HG03025 (cell line): ENCODE results near the gene JMJD7.

ENCODE experiments used
- ATAC-seq: cut with Tn5 transposase; IDR thresholded peaks from one replicate; pipeline ENCODE4 v1.9.1; 2021; ENCODE audit warnings: mild to moderate bottlenecking, moderate library complexity; ENCODE audit not compliant: unreplicated experiment, low FRiP score

Gene JMJD7

GRCh38 chr15:41798607-41799487, 29.0 kb upstream of the JMJD7 start:
- ATAC-seq, result no peak

GRCh38 chr15:41799488-41799805, 28.4 kb upstream of the JMJD7 start:
- no peak for ATAC-seq

GRCh38 chr15:41801185-41801584, 26.7 kb upstream of the JMJD7 start:
- ATAC-seq, result no peak

- ATAC-seq, result no peak
Measured at GRCh38 chr15:41801850-41802455, 25.9 kb upstream of the JMJD7 start.

- no peak for ATAC-seq
Measured at GRCh38 chr15:41804361-41804760, 23.5 kb upstream of the JMJD7 start.

- ATAC-seq, result no peak
Measured at GRCh38 chr15:41804916-41805666, 22.8 kb upstream of the JMJD7 start.

- ATAC-seq, result no peak
Measured at GRCh38 chr15:41805711-41806110, 22.2 kb upstream of the JMJD7 start.

GRCh38 chr15:41806291-41807181, 21.4 kb upstream of the JMJD7 start:
- no peak for ATAC-seq

GRCh38 chr15:41809121-41809520, 18.8 kb upstream of the JMJD7 start:
- ATAC-seq, result no peak

GRCh38 chr15:41809526-41810220, 18.2 kb upstream of the JMJD7 start:
- no peak for ATAC-seq

GRCh38 chr15:41810651-41811431, 17.1 kb upstream of the JMJD7 start:
- no peak for ATAC-seq

GRCh38 chr15:41811432-41812195, 16.3 kb upstream of the JMJD7 start:
- ATAC-seq, result no peak

- ATAC-seq, result no peak
Measured at GRCh38 chr15:41812820-41813375, 15.0 kb upstream of the JMJD7 start.

- no peak for ATAC-seq
Measured at GRCh38 chr15:41813426-41813825, 14.5 kb upstream of the JMJD7 start.

- no peak for ATAC-seq
Measured at GRCh38 chr15:41814534-41814933, 13.4 kb upstream of the JMJD7 start.

GRCh38 chr15:41816788-41817187, 11.1 kb upstream of the JMJD7 start:
- no peak for ATAC-seq

GRCh38 chr15:41817327-41817726, 10.6 kb upstream of the JMJD7 start:
- ATAC-seq, result no peak

- ATAC-seq, result no peak
Measured at GRCh38 chr15:41817781-41818180, 10.1 kb upstream of the JMJD7 start.
